NOMO-1 (cell line): Measurements from ENCODE around the gene HYAL2.

Experiments used
- DNase-seq, 2 experiments: peaks; one replicate each; lab custom pipeline; 2025; ENCODE audit not compliant: unreplicated experiment in 2 of 2; lab: John Stamatoyannopoulos, UW

HYAL2 gene

DNA sequence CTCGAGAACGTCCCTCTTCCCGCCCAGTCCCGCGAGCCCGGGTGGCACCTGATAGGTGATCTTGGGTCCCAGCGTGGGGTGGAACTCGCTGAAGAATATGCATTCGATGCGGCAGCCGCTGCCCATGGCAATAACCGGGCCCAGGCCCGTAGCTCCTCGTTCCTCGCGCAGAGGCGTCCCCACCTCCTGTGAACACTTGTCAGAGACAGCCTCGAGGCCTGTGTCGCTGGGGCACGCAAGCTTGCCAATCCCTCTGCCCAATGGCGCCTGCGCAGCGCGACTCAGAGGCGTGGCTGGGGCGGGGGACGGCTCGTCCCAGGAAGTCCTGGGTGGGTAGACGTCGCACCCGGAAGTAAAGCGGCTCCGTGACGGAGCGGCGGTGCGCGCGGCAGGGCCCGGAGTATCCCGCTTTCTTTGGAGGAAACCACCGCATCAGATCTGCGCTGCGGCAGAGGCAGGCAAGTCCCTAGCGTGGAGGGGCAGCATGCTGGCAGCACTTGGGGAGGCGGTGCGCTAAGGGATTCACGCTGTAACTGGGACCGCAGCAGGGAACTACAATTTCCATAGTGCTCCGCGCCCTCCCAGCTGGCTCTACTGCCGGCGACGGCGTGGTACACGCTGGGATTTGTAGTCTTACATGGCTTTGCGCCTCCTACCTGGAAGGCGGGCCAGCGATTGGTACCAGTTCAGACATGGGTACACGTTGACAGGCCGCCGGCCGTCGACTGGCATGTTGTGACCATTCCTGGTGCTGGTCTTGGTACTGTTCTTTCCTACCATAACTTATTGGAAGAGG, 28.2 kb upstream of the HYAL2 start, which contains the start of the genes CYB561D2 and NPRL2:
TSS of gene CYB561D2 (plus strand) at position 336 of the 796 bp plus-strand sequence. CDS start 572 bp downstream, outside the sequence.
TSS of gene NPRL2 (minus strand) at position 249 of the 796 bp plus-strand sequence. CDS start at position 126, 123 bp downstream.
- peak; percentile 91 to 94 for DNase-seq

DNA sequence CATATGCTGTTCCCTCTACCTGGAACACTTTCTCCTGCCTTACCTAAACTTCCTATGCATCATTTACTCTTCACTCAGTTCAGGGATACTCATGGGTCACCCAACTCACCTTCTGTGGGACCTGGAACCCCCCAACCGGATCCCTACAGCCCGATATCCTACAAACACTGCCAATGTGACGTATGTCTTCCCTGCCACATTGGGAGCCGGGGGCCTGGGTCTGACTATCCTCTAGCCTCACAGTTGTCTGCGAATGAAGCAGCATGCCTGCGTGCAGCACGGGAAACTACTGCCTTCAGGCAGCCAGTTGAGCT, 27.6 kb upstream of the HYAL2 start:
- DNase-seq, result no peak

DNA sequence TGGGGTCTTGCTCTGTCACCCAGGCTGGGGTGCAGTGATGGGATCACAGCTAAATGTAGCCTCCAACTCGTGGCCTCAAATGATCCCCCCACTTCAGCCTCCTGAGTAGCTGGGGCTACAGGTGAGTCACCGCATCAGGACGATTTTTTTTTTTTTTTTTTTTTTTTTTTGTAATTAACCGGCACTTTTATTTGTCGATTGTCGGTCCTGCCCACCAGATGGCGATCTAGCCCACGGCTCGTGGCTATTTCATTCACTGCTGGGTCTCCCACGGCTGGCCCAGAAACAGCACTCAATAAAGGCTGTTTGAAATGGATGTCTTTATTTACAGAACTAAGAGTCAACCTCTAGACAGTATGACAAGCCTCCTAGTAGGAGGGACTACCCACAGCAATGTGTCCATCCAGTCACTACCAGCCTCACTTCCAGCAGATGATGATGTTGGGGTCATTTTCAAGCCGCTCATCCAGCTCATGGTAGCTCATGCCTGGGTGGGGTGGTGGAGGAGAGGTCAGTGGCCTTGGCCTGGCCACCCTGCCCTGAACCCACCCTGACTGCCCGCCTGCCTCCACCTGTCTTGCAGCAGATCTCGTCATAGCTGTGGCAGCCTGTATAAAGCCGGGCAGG, 24.8 kb upstream of the HYAL2 start:
- DNase-seq, result peak; percentile 27 to 62

DNA sequence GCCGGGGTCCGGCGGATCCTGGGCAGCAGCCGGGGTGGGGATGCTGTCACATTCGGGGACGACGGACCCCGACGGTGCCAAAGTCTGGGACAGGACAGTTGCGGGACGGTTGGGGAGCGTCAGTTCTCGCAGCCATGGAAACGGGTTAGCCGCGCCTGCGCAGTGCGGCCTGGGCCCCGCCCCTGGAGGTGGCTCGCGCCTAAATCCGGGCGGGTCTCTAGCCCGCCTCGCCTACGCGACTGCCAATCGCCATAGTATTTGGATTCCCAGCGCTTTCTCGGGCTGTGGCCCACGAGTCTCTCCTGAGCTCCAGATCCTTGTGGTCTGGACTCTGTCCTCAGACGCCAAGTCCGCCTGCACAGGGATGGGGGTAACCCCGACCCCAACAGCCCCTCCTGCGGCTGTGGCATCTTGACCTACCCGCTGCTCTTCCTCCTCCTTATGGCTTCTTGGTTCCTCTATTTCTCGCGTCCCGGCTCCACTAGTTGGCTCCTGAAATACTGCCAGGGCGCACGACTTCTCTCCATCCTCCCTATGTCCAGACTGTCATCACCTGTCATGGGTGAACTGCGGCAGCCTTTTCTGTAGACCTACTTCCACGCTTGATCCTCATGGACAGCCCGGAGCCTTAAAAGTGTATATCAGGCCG, 23.2 kb upstream of the HYAL2 start, which contains the start of gene ZMYND10:
TSS of gene ZMYND10 (minus strand) at position 147 of the 649 bp plus-strand sequence. CDS start 153 bp downstream, outside the sequence.
- peak; percentile 66 to 78 for DNase-seq

DNA sequence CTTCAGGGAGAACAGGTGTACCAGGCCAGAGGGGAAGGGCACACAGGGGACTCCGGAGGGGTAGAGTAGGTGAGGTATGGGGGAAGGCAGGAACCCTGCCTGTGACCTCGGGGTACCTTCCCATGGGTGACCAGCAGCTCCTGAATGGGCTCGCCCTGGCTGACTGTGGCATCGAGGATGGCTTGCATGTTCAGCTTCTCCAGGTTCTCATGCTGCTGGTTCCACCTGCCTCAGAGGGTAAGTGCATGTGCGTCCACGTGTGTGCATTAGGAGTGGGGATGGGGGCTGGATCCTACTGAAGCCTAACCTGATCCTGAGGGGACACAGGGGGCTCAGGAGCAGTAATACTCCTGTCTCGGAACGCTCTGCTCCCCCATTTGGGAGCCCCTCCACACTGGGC, 22.5 kb upstream of the HYAL2 start:
- no peak for DNase-seq

DNA sequence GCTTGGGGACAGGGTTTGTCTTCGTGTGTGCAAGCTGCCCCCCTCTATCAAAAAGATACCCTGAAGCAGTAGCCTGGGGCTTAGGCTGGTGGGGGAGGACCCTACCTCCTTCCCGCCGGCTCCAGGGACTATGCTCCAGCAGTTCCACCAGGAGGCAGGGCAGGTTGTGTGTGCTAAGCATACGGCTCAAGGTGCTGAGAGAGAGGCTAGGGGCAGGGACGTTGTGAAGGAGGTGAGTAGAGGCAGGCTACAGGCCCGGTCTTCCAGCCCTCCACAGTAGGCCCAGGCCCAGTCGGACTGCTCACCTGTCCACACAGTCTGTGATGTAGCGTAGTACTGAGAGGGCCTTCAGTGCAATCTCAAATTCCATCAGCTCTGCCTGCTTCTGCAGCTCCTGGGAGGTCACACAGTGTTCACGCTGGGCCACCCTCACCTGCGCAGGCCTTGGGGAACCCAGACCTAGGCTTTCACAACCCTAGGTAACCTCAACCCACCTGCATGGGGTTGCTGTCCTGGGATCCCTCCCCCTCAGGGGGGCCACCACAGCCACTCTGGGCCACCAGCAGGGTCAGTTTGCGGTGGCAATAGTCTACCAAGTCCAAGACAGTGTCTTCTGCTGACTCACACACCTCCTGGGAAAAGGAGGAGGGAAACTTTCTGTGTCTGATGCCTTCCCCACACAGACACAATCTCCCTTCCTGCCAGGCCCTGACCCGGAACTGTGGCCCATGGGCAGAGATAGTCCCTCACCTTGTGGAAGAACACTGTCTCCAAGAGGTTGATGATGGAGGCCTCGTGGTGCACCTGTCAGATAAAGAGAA, 20.5 kb upstream of the HYAL2 start:
- DNase-seq, result no peak

DNA sequence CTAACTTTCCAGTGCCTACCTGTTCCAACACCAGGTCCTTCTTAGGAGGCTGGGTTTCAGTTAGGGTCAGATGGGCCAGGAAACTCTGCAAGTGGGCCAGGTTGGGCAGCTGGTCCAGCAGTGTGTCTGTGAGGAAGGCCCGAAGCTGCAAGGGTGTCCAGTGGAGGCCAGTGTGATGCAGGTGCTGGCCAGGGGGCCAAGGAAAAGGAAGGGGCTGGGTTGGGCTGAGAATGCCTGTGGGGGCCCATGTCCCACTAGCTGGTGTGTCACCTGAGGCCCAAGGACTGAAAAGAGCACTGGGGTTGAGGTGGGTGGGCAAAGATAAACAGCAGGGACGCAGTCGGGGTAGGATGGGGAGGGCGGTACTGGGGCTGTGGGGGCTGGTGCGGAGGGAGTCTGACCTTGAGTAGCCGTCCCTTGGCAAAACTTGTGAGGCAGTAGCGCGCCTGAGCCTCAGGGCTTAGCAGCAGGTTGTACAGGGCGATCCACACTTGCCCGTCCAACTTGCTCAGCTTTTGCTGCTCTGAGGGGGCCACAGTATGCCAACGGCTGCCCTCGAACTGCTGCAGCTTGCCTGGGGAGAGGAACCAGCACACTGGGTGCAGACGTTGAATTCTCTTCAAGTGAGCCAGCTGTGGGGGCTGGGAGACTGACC, 19.6 kb upstream of the HYAL2 start:
- no peak for DNase-seq

DNA sequence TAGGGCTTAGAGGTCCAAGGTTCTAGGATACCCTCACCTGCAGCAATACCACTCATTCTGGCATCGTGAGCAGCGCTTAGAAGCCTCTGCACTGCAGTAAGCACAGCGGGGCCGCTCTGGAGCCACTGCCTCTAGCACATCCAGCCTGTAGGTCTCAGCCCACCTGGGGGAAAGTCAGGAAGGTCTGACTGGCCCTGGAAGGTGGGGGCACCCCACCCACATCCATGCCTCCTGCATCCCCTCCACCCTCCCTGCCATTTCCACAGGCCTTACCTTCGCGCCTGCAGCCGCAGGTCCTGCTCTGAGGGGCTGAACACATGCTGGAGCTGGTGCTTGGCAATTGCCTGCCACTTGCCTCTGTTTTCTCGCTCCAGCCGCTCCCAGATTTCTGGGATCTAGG, 19.0 kb upstream of the HYAL2 start:
- no peak for DNase-seq

DNA sequence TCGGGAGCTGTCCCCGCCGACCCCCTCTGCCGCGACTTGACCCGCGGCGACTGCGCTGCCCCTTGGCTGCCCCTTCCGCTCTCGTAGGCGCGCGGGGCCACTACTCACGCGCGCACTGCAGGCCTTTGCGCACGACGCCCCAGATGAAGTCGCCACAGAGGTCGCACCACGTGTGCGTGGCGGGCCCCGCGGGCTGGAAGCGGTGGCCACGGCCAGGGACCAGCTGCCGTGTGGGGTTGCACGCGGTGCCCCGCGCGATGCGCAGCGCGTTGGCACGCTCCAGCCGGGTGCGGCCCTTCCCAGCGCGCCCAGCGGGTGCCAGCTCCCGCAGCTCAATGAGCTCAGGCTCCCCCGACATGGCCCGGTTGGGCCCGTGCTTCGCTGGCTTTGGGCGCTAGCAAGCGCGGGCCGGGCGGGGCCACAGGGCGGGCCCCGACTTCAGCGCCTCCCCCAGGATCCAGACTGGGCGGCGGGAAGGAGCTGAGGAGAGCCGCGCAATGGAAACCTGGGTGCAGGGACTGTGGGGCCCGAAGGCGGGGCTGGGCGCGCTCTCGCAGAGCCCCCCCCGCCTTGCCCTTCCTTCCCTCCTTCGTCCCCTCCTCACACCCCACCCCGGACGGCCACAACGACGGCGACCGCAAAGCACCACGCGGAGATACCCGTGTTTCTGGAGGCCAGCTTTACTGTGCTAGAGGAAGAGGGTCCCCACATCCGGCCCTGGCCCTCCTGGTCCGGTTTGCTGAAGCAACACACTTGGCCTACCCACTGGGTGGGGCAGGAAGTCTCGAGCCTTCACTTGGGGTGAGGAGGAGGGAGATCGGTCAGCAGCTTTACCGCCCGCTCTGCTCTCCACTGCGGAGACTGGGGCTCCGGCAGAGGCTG, 18.1 kb upstream of the HYAL2 start, which contains the start of gene RASSF1:
TSS of gene RASSF1 (minus strand) at position 389 of the 882 bp plus-strand sequence. CDS start at position 358, 31 bp downstream.
- DNase-seq, result peak; percentile 95 to 98

DNA sequence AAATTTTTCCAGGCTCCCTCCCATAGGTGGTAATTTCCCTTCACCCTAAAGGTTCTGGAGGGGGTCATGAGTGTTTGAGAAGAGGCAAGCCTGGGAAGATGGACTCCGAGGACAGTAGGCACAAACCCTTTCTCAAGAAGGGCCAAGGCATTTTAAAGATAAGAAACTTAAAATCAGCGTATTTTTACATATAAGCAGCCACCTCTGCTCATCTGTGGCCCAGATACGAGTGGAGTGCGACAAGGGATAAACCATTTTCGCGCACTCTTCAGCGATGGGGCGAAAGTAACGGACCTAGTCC, 17.6 kb upstream of the HYAL2 start:
- no peak for DNase-seq

DNA sequence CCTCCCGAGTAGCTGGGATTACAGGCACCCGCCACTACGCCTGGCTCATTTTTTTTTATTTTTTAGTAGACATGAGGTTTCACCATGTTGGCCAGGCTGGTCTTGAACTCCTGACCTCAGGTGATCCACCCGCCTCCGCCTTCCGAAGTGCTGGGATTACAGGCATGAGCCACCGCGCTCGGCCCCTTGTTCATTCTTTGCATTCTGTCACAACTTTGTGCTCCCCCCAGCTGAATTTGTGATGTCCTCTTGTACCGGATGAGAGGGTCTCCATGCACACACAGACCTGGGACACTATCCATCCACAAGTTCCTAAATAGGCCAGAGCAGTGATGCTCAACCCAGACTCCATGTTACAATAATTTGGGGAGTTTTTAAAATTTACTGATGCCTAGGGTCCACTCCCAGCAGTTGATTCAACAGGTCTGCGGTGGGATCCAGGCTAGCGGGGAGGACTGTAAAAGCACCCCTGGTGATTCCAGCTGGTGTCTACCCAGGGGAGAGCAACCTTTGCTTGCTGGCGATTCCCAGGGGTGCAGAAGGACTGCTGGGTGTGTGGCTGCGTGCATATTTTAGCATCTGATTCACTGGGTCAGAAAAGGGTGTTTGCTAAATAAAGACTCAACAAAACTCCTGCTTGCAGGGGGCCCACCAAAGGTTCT, 17.1 kb upstream of the HYAL2 start:
- DNase-seq, result no peak

DNA sequence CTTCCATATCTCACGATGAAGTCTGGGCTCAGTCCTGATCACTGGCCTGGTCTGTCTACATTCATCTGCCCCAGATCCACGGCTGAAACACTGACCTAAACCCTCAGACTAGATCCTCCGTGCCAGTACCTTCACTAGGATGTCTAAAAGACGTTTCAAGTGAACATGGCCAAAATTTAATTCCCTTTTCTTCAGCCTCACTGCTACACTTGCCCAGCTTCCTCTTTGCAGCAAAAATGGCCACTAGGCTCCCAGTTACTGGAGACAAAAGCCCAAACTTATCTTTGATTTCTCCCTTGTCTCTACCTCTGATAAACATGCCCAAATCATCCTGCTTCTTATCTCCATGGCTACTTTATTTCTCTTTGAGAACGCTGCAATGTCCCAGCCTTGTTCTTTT, 16.4 kb upstream of the HYAL2 start:
- DNase-seq, result peak; percentile 53 to 66

DNA sequence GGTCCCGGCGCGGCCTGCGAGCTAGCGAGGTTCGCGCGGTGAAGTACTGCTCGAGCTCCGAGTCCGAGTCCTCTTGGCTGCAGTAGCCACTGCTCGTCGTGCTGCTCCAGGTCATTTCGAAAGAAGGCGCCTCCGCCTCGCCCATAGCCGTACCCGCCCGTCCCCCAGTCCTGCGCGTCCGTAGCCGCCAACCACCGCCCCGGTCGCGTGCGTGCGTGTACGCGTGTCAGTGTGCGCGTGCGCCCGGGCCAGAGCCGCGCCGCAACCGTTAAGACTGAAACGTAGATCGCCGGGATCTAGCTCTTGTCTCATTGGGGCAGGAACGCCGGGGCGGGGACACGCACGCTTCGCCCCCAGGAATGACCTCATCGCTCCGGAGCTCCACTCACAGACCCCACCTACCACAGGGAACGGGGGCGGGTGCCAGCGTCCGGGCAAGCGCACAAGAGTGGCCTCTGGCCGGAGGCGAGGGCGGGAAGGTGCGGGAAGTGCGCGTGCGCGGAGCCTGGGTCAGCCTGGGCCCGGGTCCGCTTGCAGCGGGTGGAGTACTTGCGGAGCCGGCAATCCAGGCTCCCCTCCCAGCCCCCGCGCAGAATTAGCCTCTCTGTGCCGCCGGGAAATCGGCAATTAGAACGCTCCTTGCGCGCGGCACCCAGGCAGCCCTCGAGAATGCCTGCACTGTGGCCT, 14.8 kb upstream of the HYAL2 start:
- DNase-seq, result peak; percentile 99

DNA sequence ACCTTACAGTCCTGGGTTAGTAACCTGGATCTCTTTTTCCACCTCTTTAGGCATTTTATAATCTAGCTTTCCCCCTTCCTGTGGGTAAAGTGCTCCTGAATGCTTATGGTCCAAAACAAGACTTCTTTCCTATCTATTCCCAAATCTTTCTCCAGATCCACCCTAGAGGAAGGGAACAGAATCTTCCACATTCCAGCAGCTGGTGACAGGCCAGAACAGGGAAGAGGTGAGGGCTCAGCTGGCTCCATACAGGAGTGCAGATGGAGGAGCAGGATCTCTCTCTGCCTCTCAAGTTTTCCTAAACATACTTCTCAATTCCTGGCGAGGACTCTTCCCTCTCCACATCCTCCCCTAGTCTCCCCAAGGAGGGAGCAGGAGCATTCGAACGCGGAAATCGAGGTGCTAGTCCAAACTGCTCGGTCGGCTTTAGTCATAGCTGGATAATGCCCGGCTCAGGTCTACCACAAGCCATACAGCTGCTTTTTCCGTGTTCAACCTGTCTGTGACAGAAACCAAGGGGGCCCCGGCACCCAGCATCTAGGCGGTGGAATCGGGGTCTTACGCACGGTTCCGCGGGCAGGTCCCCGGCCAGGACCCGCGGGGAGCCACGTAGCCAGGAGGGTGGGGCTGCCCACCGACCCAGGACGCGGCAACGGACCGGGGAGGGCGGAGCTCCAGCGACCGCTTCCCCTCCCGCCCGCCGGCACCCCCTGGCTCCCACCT, 14.1 kb upstream of the HYAL2 start:
- DNase-seq, result no peak

DNA sequence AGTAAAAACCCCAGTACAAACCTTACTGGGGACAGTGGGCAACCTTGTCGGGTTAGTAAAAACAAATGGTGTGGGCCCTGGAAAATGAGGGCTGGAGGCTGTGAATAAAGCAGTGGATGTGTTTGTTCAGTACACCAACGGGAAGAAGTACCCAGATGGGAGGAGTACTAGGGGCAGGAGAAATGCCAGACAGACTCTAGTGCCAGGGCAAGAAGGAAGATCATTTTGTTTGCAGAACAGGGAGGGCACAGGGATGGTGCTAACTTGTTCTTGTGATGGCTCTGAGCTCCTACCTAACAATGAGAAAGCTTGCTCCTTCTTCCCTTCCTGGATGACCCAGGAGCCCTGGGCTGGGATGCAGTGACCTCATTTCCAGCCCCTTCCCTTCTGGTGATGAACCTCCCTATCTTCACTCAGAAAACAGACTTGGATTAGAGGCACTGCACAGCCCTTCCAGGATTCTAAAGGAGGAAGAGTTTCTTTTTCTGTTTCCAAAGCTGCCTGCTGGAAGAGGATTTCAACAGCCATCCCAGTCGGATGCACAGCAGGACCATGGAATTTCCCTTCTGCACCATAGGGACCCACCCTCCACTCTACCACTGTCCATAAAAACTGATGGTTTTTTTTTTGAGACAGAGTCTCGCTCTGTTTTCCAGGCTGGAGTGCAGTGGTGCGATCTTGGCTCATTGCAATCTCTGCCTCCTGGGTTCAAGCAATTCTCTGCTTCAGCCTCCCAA, 12.0 kb upstream of the HYAL2 start:
- no peak for DNase-seq

DNA sequence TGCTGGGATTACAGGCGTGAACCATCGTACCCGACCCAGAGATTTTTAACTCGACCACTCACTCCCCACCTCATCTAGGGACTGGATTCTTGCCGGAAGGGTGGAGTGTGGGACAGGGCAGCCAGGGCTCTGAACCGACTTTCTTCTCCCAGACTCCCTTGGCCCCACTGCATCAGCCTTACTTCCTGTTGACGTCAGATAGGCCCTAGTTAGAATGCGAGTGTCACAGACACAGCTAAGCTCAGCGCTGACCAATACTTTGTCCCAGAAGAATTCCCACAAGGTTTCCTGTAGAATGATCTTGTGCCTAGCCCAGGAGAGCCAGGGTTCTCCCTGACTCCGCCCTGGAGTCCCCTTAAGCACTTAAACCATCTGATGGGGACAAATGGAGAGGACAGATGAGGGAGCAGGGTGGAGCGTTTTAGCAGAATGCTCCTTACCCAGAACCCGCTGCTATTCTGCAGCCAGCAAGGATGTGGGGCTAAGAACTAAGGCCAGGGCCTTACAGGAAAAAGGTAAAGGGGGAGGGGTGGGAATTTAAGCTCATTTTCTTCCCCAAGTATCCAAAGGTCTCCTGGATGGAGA, 11.3 kb upstream of the HYAL2 start:
- no peak for DNase-seq
